Uterus (tissue), 4 donors: ENCODE measurements around the gene DENND2C. TPM values are rescaled to one million over a fixed set of nuclear protein-coding genes. Genes with fewer than 3 reads are reported as not detected.

Experiments
- DNase-seq, 2 donors: peaks; one replicate each; pipeline ENCODE4 v3.0.0-alpha.2; 2019 to 2020
- H3K27ac ChIP-seq, 2 donors: fragments of 200-600 bp; sonication (generic); 1 replicate in 1 of 2; 2 replicates in 1 of 2; pipeline ENCODE4 v1.5.1; 2016 to 2018
- H3K27me3 ChIP-seq, 2 donors: fragments of 200-600 bp; sonication (generic); one replicate each; pipeline ENCODE4 v1.5.1; 2018 to 2019; ENCODE audit warnings: control low read depth in 1 of 2
- H3K36me3 ChIP-seq, 2 donors: fragments of 200-600 bp; sonication (generic); one replicate each; pipeline ENCODE4 v1.5.1; 2019; ENCODE audit warnings: control low read depth in 1 of 2
- H3K4me1 ChIP-seq, 2 donors: fragments of 200-600 bp; sonication (generic); one replicate each; pipeline ENCODE4 v1.5.1; 2018 to 2019; ENCODE audit warnings: control low read depth in 1 of 2
- H3K4me3 ChIP-seq, 2 donors: fragments of 200-600 bp; sonication (generic); 1 replicate in 1 of 2; 2 replicates in 1 of 2; pipeline ENCODE4 v1.5.1; 2018 to 2019; ENCODE audit warnings: mild to moderate bottlenecking in 1 of 2
- H3K9me3 ChIP-seq, 2 donors: fragments of 200-600 bp; sonication (generic); one replicate each; pipeline ENCODE4 v1.5.1; 2019; ENCODE audit warnings: control low read depth in 1 of 2
- CTCF ChIP-seq, 4 experiments: fragments of 200-600 bp in 2 of 4; fragments of 450-650 bp in 2 of 4; sonication (generic) in 2 of 4; IDR thresholded peaks; one replicate each; pipeline ENCODE4 v1.5.1; 2016 to 2019; ENCODE audit warnings: antibody characterized with exemption in 4 of 4, mild to moderate bottlenecking in 2 of 4, moderate library complexity in 1 of 4
- POLR2A ChIP-seq, 2 donors: fragments of 450-650 bp; IDR thresholded peaks; one replicate each; pipeline ENCODE4 v1.6.1; 2016; ENCODE audit warnings: antibody characterized with exemption in 2 of 2, mild to moderate bottlenecking in 1 of 2, moderate library complexity in 1 of 2
- intact Hi-C: fragments of 100-400 bp; cut with DNase I; formaldehyde crosslinking; loops from one replicate; pipeline ENCODE4 v1.15.1; 2023; ENCODE audit warnings: low total_unique reads
- total RNA-seq, 4 donors: library from RNA; depleted of rRNA in 3 of 4; stranded (reverse); fragments of >200 nt in 3 of 4; gene quantifications; one replicate each; pipeline versions ENCODE4 v1.1.0 to v1.2.4, GENCODE V29; 2014 to 2023
- donor health status: DM: yes; HTN: yes; CAD: no.

Gene DENND2C
- total RNA-seq, 4 donors from 2014 or later: 1.8 to 7.9 (median 4.4) TPM

DNA sequence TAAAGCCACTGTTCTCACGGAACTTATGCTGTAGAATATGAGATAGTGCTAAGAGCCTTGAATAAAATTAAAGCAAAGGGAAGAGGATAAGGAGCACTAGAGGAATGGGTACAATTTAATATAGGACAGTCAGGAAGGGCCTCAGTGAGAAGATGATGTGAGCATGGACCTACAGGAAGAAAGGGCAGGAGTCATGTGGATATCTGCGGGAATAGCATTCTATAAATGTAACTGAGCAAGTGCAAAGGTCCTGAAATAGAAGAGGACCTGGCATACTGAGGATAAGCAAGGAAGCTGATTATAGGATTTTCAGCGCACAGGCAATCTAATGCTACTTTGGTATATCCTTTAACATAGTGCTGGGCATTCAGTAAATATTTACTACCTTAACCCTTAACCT lies 75.8 kb downstream of the DENND2C start:
- DNase-seq: no peak
- intact Hi-C loops: no loop called here
- no peak overlapping the region for H3K27ac ChIP-seq
- no peaks in the 10 kb centered on the region for H3K9me3 ChIP-seq
- TF ChIP-seq CTCF (IDR thresholded peaks at IDR 0.05) (no peak), POLR2A (IDR thresholded peaks at IDR 0.05) (no peak)
- H3K4me1 ChIP-seq: no peaks in the 10 kb centered on the region
- no peaks in the 10 kb centered on the region for H3K36me3 ChIP-seq
- H3K27me3 ChIP-seq: no peaks in the 10 kb centered on the region
- no peak overlapping the region for H3K4me3 ChIP-seq

- no peaks in the 10 kb centered on the region for H3K36me3 ChIP-seq
- no peak overlapping the region for H3K27ac ChIP-seq
- H3K4me1 ChIP-seq: no peaks in the 10 kb centered on the region
- no peak overlapping the region for H3K4me3 ChIP-seq
- DNase-seq: no peak
- H3K9me3 ChIP-seq: no peaks in the 10 kb centered on the region
- intact Hi-C loops: loop anchor here (10.0 kb wide), 1 partner anchor 244 kb away; no protein-coding TSS in a partner anchor
- TF ChIP-seq CTCF (IDR thresholded peaks at IDR 0.05) (no peak), POLR2A (IDR thresholded peaks at IDR 0.05) (no peak)
- no peaks in the 10 kb centered on the region for H3K27me3 ChIP-seq
Measured at GRCh38 chr1:114589122-114589521, 80.7 kb downstream of the DENND2C start.

- H3K9me3 ChIP-seq: no peaks in the 10 kb centered on the region
- H3K36me3 ChIP-seq: no peaks in the 10 kb centered on the region
- TF ChIP-seq POLR2A (IDR thresholded peaks at IDR 0.05) (no peak), CTCF (IDR thresholded peaks at IDR 0.05) (no peak)
- DNase-seq: no peak
- H3K4me1 ChIP-seq: no peaks in the 10 kb centered on the region
- no peak overlapping the region for H3K4me3 ChIP-seq
- intact Hi-C loops: loop anchor here (10.0 kb wide), 1 partner anchor 243 kb away; no protein-coding TSS in a partner anchor
- H3K27ac ChIP-seq: no peak overlapping the region
- H3K27me3 ChIP-seq: no peaks in the 10 kb centered on the region
Measured at GRCh38 chr1:114588196-114588689, 81.6 kb downstream of the DENND2C start.

- Histone ChIP-seq H3K9me3 (no peaks in the 10 kb centered on the region), H3K27ac (no peak overlapping the region), H3K27me3 (no peaks in the 10 kb centered on the region), H3K36me3 (no peaks in the 10 kb centered on the region), H3K4me1 (no peaks in the 10 kb centered on the region), H3K4me3 (no peak overlapping the region)
- no peak for DNase-seq
- TF ChIP-seq POLR2A (IDR thresholded peaks at IDR 0.05): no peak
- TF ChIP-seq CTCF (IDR thresholded peaks at IDR 0.05): no peak
- intact Hi-C loops: loop anchor here (10.0 kb wide), 1 partner anchor 243 kb away; no protein-coding TSS in a partner anchor
Measured at GRCh38 chr1:114587203-114587991, 82.5 kb downstream of the DENND2C start.

- Histone ChIP-seq H3K27ac (no peak overlapping the region), H3K9me3 (no peaks in the 10 kb centered on the region), H3K4me3 (no peak overlapping the region), H3K4me1 (no peaks in the 10 kb centered on the region), H3K27me3 (no peaks in the 10 kb centered on the region), H3K36me3 (no peaks in the 10 kb centered on the region)
- DNase-seq: no peak
- TF ChIP-seq CTCF (IDR thresholded peaks at IDR 0.05): no peak
- no peak for TF ChIP-seq POLR2A (IDR thresholded peaks at IDR 0.05)
- intact Hi-C loops: loop anchor here (10.0 kb wide), 1 partner anchor 242 kb away; no protein-coding TSS in a partner anchor
Measured at GRCh38 chr1:114586513-114587047, 83.3 kb downstream of the DENND2C start.
